H1 (cell line): Measurements from ENCODE around the gene ZSCAN30. TPM values are rescaled to one million over a fixed set of nuclear protein-coding genes. Genes with fewer than 3 reads are reported as not detected.

Experiments used
- CTCF ChIA-PET: fragments of 300-600 bp; sonication (Branson Sonifier 250); formaldehyde crosslinking; loops from one replicate; lab custom pipeline; 2021; ENCODE audit not compliant: partially characterized antibody; lab: Charles Lee
- POLR2A ChIA-PET: fragments of 300-600 bp; sonication (Branson Sonifier 250); formaldehyde crosslinking; loops from one replicate; lab custom pipeline; 2021; ENCODE audit warnings: inconsistent platforms; ENCODE audit not compliant: partially characterized antibody; lab: Charles Lee
- DNase-seq, 2 experiments: peaks; one replicate each; pipeline versions ENCODE4 v3.0.0 to v3.0.0-alpha.2; 2010 to 2022; ENCODE audit warnings: low spot score in 2 of 2, low read depth in 1 of 2, mixed read lengths in 1 of 2
- FAIRE-seq: peaks from 2 replicates; lab custom pipeline; 2011; peaks lifted over from hg19 to GRCh38; lab: Jason Lieb, UNC
- H2AFZ ChIP-seq: 2 replicates; pipeline ENCODE4 v1.8.1; 2012; ENCODE audit warnings: low read length, inconsistent platforms
- H2AK5ac ChIP-seq: 2 replicates; pipeline ENCODE4 v1.6.1; 2013; ENCODE audit warnings: low read depth, low read length
- H2BK120ac ChIP-seq: replicated peaks from 2 replicates; pipeline ENCODE3; 2013; ENCODE audit warnings: low read depth, low read length, inconsistent platforms
- H2BK12ac ChIP-seq: 2 replicates; pipeline ENCODE4 v1.6.1; 2013; ENCODE audit warnings: low read depth, low read length
- H2BK15ac ChIP-seq: 2 replicates; pipeline ENCODE4 v1.6.1; 2013; ENCODE audit warnings: low read length
- H2BK20ac ChIP-seq: 2 replicates; pipeline ENCODE4 v1.6.1; 2013; ENCODE audit warnings: low read length
- H2BK5ac ChIP-seq: 2 replicates; pipeline ENCODE4 v1.6.1; 2013; ENCODE audit warnings: low read depth, low read length
- H3K14ac ChIP-seq: 2 replicates; pipeline ENCODE4 v1.6.1; 2013; ENCODE audit warnings: inconsistent platforms; ENCODE audit not compliant: insufficient read length
- H3K18ac ChIP-seq: 2 replicates; pipeline ENCODE4 v1.6.1; 2013; ENCODE audit warnings: low read length; ENCODE audit errors: extremely low read depth
- H3K23ac ChIP-seq: 2 replicates; pipeline ENCODE4 v1.6.1; 2013; ENCODE audit warnings: inconsistent platforms; ENCODE audit not compliant: insufficient read length
- H3K23me2 ChIP-seq: 2 replicates; pipeline ENCODE4 v1.6.1; 2013; ENCODE audit warnings: low read depth, low read length
- H3K27ac ChIP-seq: 2 replicates; pipeline ENCODE4 v1.6.1; 2011; ENCODE audit warnings: low read depth, low read length, inconsistent platforms
- H3K27me3 ChIP-seq, 4 experiments: replicated peaks in 1 of 4; 1 replicate in 1 of 4; 2 replicates in 3 of 4; pipeline versions ENCODE4 v1.6.1 to v1.8.1; 2011 to 2013; ENCODE audit warnings: low read length in 3 of 4, mild to moderate bottlenecking in 3 of 4, inconsistent platforms in 2 of 4, mixed read lengths in 2 of 4, moderate library complexity in 1 of 4; ENCODE audit not compliant: control insufficient read depth in 3 of 4, insufficient read depth in 3 of 4; ENCODE audit errors: extremely low read depth in 1 of 4
- H3K36me3 ChIP-seq, 4 experiments: 2 replicates each; pipeline versions ENCODE4 v1.6.1 to v1.8.1; 2011 to 2013; ENCODE audit warnings: mild to moderate bottlenecking in 4 of 4, low read length in 3 of 4, moderate library complexity in 2 of 4, control low read depth in 1 of 4, inconsistent platforms in 1 of 4; ENCODE audit not compliant: insufficient read depth in 4 of 4, control insufficient read depth in 2 of 4
- H3K4ac ChIP-seq: replicated peaks from 2 replicates; pipeline ENCODE3; 2013; ENCODE audit warnings: low read length, low read depth, mixed read lengths, inconsistent platforms; ENCODE audit not compliant: insufficient read length
- H3K4me1 ChIP-seq, 4 experiments: replicated peaks in 1 of 4; 1 replicate in 1 of 4; 2 replicates in 3 of 4; pipeline versions ENCODE4 v1.6.1 to v1.8.1; 2011 to 2013; ENCODE audit warnings: low read length in 3 of 4, inconsistent platforms in 2 of 4, mixed read lengths in 1 of 4; ENCODE audit not compliant: insufficient read depth in 4 of 4, control insufficient read depth in 3 of 4
- H3K4me2 ChIP-seq, 2 experiments: 2 replicates each; pipeline versions ENCODE4 v1.6.1 to v1.8.1; 2011 to 2013; ENCODE audit warnings: low read depth in 2 of 2, low read length in 2 of 2, control low read depth in 1 of 2, inconsistent platforms in 1 of 2, mild to moderate bottlenecking in 1 of 2; ENCODE audit not compliant: insufficient read depth in 1 of 2
- H3K4me3 ChIP-seq, 4 experiments: fragments of 200-600, 300-600 bp in 1 of 4; sonication (generic), shearing (Covaris generic), sonication (Bioruptor Twin) in 1 of 4; 2 replicates each; pipeline versions ENCODE4 v1.5.1 to v1.8.1; 2011 to 2016; ENCODE audit warnings: low read length in 4 of 4, low read depth in 3 of 4, control low read depth in 2 of 4, inconsistent platforms in 2 of 4, mild to moderate bottlenecking in 2 of 4, mixed read lengths in 1 of 4, moderate library complexity in 1 of 4; ENCODE audit not compliant: insufficient read depth in 2 of 4; ENCODE audit errors: extremely low read depth in 1 of 4
- H3K56ac ChIP-seq: replicated peaks from 2 replicates; pipeline ENCODE3; 2013; ENCODE audit warnings: low read depth, mild to moderate bottlenecking, mixed read lengths, low read length, inconsistent platforms; ENCODE audit not compliant: insufficient read length
- H3K79me1 ChIP-seq: 2 replicates; pipeline ENCODE4 v1.6.1; 2013; ENCODE audit warnings: low read depth, low read length, control low read depth
- H3K79me2 ChIP-seq, 2 experiments: 2 replicates each; pipeline versions ENCODE4 v1.6.1 to v1.8.1; 2012 to 2013; ENCODE audit warnings: low read length in 2 of 2, mild to moderate bottlenecking in 2 of 2, inconsistent platforms in 1 of 2; ENCODE audit not compliant: insufficient read depth in 2 of 2, control insufficient read depth in 1 of 2
- H3K9ac ChIP-seq, 4 experiments: replicated peaks in 1 of 4; 1 replicate in 1 of 4; 2 replicates in 3 of 4; pipeline versions ENCODE4 v1.6.1 to v1.8.1; 2011 to 2013; ENCODE audit warnings: low read depth in 3 of 4, low read length in 3 of 4, control low read depth in 2 of 4, mild to moderate bottlenecking in 2 of 4, moderate library complexity in 2 of 4, inconsistent platforms in 1 of 4; ENCODE audit errors: extremely low read depth in 1 of 4
- H3K9me3 ChIP-seq, 2 experiments: 2 replicates each; pipeline versions ENCODE4 v1.6.1 to v1.8.1; 2012 to 2013; ENCODE audit warnings: mild to moderate bottlenecking in 2 of 2, moderate library complexity in 2 of 2, control low read depth in 1 of 2, inconsistent platforms in 1 of 2, low read depth in 1 of 2, low read length in 1 of 2, mixed read lengths in 1 of 2; ENCODE audit not compliant: insufficient read depth in 2 of 2
- H4K20me1 ChIP-seq, 2 experiments: replicated peaks in 1 of 2; 2 replicates each; pipeline versions ENCODE3 to v1.8.1; 2011 to 2013; ENCODE audit warnings: inconsistent platforms in 2 of 2, low read length in 2 of 2, mild to moderate bottlenecking in 1 of 2; ENCODE audit not compliant: insufficient read depth in 2 of 2, control insufficient read depth in 1 of 2
- H4K5ac ChIP-seq: 2 replicates; pipeline ENCODE4 v1.6.1; 2013; ENCODE audit warnings: low read length, low read depth, mixed read lengths, inconsistent platforms; ENCODE audit not compliant: insufficient read length
- H4K8ac ChIP-seq: 2 replicates; pipeline ENCODE4 v1.8.0; 2013; ENCODE audit warnings: mild to moderate bottlenecking, moderate library complexity, low read length, inconsistent platforms; ENCODE audit not compliant: insufficient read depth; ENCODE audit errors: extremely low read depth
- H4K91ac ChIP-seq: replicated peaks from 2 replicates; pipeline ENCODE3; 2013; ENCODE audit warnings: low read length, mixed read lengths, inconsistent platforms; ENCODE audit not compliant: insufficient read length
- BRCA1 ChIP-seq: IDR thresholded peaks from 2 replicates; pipeline ENCODE4 v1.6.1; 2012; ENCODE audit warnings: low read depth, low read length, improper control_type of control experiment
- CBX5 ChIP-seq: fragments of 300-800, 300-1000 bp; sonication (generic); IDR thresholded peaks from 2 replicates; pipeline ENCODE4 v1.7.1; 2016; ENCODE audit warnings: antibody characterized with exemption, low read length, low read depth
- EGR1 ChIP-seq: IDR thresholded peaks from 2 replicates; pipeline ENCODE4 v1.6.1; 2011; ENCODE audit warnings: low read depth, low read length, borderline replicate concordance
- EZH2 ChIP-seq: fragments of 200-600 bp; sonication (generic); IDR thresholded peaks from 2 replicates; pipeline ENCODE4 v1.7.1; 2012; ENCODE audit warnings: low read depth, mild to moderate bottlenecking, moderate library complexity, low read length, inconsistent platforms; ENCODE audit not compliant: severe bottlenecking
- GTF2F1 ChIP-seq: IDR thresholded peaks from 2 replicates; pipeline ENCODE4 v1.6.1; 2012; ENCODE audit warnings: low read depth, low read length, improper control_type of control experiment, borderline replicate concordance
- HDAC6 ChIP-seq: IDR thresholded peaks from one replicate; pipeline ENCODE4 v1.7.1; 2012; ENCODE audit warnings: low read depth, mild to moderate bottlenecking, inconsistent platforms, low read length, moderate library complexity
- JUN ChIP-seq: IDR thresholded peaks from 2 replicates; pipeline ENCODE4 v1.6.1; 2011; ENCODE audit warnings: low read depth, mild to moderate bottlenecking, improper control_type of control experiment, low read length
- MAFK ChIP-seq: IDR thresholded peaks from 2 replicates; pipeline ENCODE4 v1.6.1; 2012; ENCODE audit warnings: low read depth, mild to moderate bottlenecking, improper control_type of control experiment, low read length
- NRF1 ChIP-seq: IDR thresholded peaks from 2 replicates; pipeline ENCODE4 v1.6.1; 2011; ENCODE audit warnings: mild to moderate bottlenecking, low read depth, low read length, improper control_type of control experiment
- POU5F1 ChIP-seq: IDR thresholded peaks from 2 replicates; pipeline ENCODE4 v1.6.1; 2011; ENCODE audit warnings: low read depth, mild to moderate bottlenecking, low read length, moderate library complexity
- RBBP5 ChIP-seq: IDR thresholded peaks from 2 replicates; pipeline ENCODE4 v1.7.1; 2012; ENCODE audit warnings: low read depth, mild to moderate bottlenecking, inconsistent platforms, low read length, moderate library complexity, borderline replicate concordance
- SIRT6 ChIP-seq: IDR thresholded peaks from one replicate; pipeline ENCODE4 v1.7.1; 2012; ENCODE audit warnings: low read length, inconsistent platforms
- polyA plus RNA-seq, 7 experiments: library from polyadenylated mRNA; depleted of rRNA in 3 of 7; stranded (reverse) in 5 of 7; unstranded in 2 of 7; fragments of >200 nt in 5 of 7; fragments of 200-250 nt in 2 of 7; gene quantifications; 1 replicate in 5 of 7; 2 replicates in 1 of 7; 4 replicates in 1 of 7; pipeline versions ENCODE4 v1.2.1 to v1.2.3, GENCODE V29; 2011 to 2013; ENCODE audit warnings: missing spikeins in 2 of 7, mixed read lengths in 2 of 7
- total RNA-seq: library from RNA; stranded (reverse); fragmentation: NEBNext Ultra II Directional; extraction: Animal tissue kit (Norgen Biotek cat#: 25700); gene quantifications from 2 replicates; pipeline ENCODE4 v1.2.1, GENCODE V29; 2021
- TF ChIP-seq, protein P1 (sequence below), 3 experiments: IDR thresholded peaks; 1 replicate in 2 of 3; 2 replicates in 1 of 3; pipeline versions ENCODE4 v1.5.1 to v1.6.1; 2011; ENCODE audit warnings: low read length in 3 of 3, mild to moderate bottlenecking in 3 of 3, inconsistent platforms in 2 of 3, low read depth in 1 of 3, moderate library complexity in 1 of 3; ENCODE audit not compliant: insufficient read depth in 1 of 3; ENCODE audit errors: control extremely low read depth in 1 of 3

Gene ZSCAN30
- total and polyA plus RNA-seq, 2 of the 8 experiments (the other 6 are each of a cell fraction or from before 2014, with no cell fraction given) = 4.4 to 10.3 TPM

DNA sequence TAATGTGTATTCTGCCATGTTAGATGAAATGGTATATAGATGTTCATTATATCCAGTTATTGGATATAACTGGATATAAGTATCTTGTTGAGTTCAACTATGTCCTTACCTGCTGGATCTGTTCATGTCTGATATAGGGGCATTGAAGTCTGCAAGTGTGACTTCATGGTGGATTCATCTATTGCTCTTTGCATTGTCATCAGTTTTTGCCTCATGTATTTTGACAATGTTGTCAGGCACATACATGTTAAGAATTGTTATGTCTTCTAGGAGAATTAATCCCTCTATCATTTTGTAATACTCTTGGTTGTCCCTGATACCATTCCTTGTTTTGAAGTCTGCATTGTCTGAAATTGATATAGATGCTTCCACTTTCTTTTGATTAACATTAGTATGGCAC is 38.8 kb upstream of the ZSCAN30 start:
- FAIRE-seq (no peak), DNase-seq (no peak)
- Histone ChIP-seq H3K56ac (no peak overlapping the region), H3K4me2 (no peak overlapping the region), H4K8ac (no peak overlapping the region), H3K4ac (no peak overlapping the region), H3K14ac (no peak overlapping the region), H2BK20ac (no peak overlapping the region), H3K4me3 (no peak overlapping the region), H4K91ac (no peak overlapping the region), H2BK12ac (no peak overlapping the region), H3K23ac (no peak overlapping the region), H4K5ac (no peak overlapping the region), H3K36me3 (peaks cover 0 to 5% (median 3%) of the 10 kb centered on the region in 4 experiments; a peak in 4 of 8 replicates), H3K9ac (no peak overlapping the region), H2BK15ac (no peak overlapping the region), H2BK120ac (no peak overlapping the region), H2AFZ (no peak overlapping the region), H3K18ac (no peak overlapping the region), H3K23me2 (no peaks in the 10 kb centered on the region), H3K79me2 (no peaks in the 10 kb centered on the region), H3K4me1 (peaks cover 0 to 5% (median 1%) of the 10 kb centered on the region in 4 experiments; a peak in 3 of 7 replicates), H2AK5ac (no peak overlapping the region), H3K27me3 (no peaks in the 10 kb centered on the region), H3K79me1 (no peaks in the 10 kb centered on the region), H3K9me3 (no peaks in the 10 kb centered on the region), H3K27ac (no peak overlapping the region), H4K20me1 (no peaks in the 10 kb centered on the region), H2BK5ac (no peak overlapping the region)
- ChIA-PET CTCF (no interaction called here), POLR2A (interaction anchor here (2.2 kb wide), 1 partner anchor 13 kb away, joined by 9 read pairs; no protein-coding TSS in a partner anchor)
- no peak for TF ChIP-seq HDAC6
- no peak for TF ChIP-seq JUN
- TF ChIP-seq, protein P1, sequence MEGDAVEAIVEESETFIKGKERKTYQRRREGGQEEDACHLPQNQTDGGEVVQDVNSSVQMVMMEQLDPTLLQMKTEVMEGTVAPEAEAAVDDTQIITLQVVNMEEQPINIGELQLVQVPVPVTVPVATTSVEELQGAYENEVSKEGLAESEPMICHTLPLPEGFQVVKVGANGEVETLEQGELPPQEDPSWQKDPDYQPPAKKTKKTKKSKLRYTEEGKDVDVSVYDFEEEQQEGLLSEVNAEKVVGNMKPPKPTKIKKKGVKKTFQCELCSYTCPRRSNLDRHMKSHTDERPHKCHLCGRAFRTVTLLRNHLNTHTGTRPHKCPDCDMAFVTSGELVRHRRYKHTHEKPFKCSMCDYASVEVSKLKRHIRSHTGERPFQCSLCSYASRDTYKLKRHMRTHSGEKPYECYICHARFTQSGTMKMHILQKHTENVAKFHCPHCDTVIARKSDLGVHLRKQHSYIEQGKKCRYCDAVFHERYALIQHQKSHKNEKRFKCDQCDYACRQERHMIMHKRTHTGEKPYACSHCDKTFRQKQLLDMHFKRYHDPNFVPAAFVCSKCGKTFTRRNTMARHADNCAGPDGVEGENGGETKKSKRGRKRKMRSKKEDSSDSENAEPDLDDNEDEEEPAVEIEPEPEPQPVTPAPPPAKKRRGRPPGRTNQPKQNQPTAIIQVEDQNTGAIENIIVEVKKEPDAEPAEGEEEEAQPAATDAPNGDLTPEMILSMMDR (IDR thresholded peaks at IDR 0.05; ENCODE audit: control extremely low read depth in 1 of 3, insufficient read depth in 1 of 3, low read depth in 1 of 3, low read length in 3 of 3) = no peak
- TF ChIP-seq POU5F1 = no peak
- no peak for TF ChIP-seq MAFK
- TF ChIP-seq RBBP5 = no peak
- TF ChIP-seq GTF2F1 = no peak
- TF ChIP-seq CBX5 = no peak
- TF ChIP-seq EGR1 = no peak
- TF ChIP-seq SIRT6 = no peak
- TF ChIP-seq BRCA1 = no peak
- no peak for TF ChIP-seq NRF1
- TF ChIP-seq EZH2 = no peak
